NCI-H2196 (cell line): Measurements from ENCODE around the gene PRR3.

ENCODE experiments used
- DNase-seq: peaks from one replicate; lab custom pipeline; 2025; ENCODE audit not compliant: unreplicated experiment; lab: John Stamatoyannopoulos, UW

The PRR3 gene

GRCh38 chr6:30533460-30534294 is 23.4 kb upstream of the PRR3 start:
- DNase-seq, result no peak

DNA sequence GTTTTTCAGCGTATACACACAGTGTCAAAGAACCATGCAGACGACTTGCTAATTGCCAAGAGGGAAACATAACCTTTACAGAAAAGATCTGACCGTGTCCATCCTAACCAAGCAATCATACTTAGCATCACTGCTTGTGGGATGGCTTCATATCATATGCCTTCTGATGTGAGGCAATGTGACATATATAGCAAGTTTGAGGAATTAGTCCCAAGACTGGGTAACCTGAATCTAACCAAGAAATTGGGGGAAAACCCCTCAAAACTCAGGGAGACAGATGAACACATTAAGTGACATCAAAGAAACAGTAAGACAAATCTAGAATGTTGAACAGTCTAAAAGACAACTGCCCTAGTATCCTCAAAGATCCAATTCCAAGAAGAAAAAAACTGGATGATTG is 19.2 kb upstream of the PRR3 start:
- DNase-seq, result no peak

DNA sequence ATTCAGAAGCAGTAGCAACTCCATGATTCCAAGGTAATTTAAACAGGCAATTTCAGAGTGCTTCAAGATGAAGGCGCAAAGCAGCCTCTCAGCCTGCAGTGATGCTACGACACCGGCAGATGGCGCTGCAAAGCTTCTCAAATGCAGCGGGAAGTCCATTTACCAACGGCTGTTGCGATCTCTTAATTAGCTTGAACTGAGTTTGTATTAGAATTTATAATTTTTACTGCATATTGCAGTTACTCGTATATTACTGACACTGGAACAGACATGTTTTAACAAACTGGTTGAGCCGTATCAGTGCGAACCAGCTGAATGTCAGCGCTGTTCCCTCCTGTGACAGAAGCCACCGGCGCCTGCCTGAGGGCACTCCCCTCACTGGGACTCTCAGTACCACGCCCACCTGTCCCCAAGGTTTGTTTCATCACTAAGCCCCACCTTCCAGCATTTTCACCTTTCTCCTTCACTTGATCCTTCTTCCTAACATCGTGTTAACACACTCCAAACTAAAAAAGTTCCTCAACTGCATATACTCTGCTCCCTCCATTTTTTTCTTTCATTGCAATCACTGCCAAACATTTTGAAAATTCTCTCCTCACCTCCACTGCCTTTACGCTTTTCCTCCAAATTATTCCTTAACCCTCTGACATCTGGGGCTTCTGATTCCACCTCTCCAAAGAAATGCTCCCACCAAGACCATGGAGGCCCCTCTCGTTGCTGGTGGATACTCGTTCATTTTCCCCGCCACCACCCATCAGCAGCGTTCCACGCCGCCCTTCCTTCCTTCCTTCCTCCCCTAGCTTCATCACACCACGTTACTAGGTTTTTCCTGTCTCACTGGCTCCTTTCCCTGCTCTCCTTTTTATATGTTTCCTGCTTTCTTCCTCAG is 15.3 kb upstream of the PRR3 start:
- peak; percentile 86 for DNase-seq

GRCh38 chr6:30542404-30542725 is 14.7 kb upstream of the PRR3 start:
- DNase-seq, result no peak

DNA sequence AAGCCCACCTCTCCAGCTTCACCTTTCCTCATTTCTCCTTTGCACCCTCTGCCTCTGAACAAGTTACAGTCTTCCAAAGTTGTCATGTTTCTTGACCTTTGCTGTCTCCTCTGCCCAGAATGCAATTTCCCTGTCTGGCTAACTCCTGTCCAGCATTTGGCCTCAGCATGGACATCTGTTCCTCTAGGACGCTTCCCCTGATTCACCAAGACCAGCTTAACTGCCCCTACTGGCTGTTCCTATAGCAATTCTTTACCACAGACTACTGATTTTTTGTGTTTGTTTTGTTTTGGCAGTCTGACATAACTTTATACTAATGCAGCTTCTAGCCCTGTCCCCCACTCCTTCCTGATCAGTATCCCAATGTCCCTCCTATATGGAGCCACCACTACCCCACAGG is 14.2 kb upstream of the PRR3 start:
- DNase-seq, result no peak

DNA sequence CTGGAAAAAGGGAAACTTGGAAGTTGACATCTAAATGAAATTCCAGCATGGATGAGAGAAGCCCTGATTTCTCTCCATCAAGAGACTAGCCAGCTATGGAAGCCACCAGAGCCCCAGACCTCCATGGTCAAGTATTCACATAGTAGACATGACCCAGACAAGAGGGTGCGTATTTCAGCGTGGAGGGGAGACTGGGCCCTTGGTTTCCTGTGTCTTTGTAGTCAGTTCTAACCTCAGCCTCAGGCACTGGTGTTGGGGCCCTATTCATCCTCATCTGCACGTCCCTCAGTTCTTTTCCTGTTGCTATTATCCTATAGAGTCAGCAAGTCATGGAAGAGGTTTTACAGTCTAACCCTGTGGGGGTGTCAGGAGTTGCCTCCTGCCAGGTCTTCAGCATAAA is 13.3 kb upstream of the PRR3 start:
- DNase-seq, result no peak

DNA sequence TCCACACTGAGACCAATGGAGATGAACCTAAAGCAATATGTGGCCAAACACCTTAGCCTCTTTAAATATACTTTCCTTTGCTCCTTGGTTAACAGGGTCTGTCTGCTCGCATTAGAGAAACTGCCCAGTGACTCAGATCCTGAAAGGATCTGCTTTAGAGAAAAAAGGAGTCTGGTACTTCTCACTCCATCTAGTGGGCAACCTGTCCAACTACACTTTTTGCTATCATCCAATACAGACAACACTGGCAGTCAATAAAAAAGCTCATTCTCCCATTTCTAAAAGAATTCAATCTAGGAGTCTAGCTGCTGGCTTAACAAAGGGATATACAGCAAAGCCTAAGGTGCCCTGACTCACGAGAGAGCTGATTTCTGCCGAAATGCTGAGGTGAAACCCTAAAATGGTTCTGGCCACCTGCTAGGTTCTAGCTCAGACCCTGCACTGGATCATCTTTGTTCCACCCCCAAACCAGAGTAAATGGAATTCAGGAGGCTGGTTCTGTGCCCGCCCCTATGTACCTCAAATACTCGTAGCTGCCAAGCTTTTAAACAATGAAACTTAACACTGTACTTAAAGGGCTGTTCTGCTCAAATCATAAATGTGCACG is 12.3 kb upstream of the PRR3 start:
- peak; percentile 57 for DNase-seq

- DNase-seq, result no peak
These were observed 9.6 kb upstream of the PRR3 start for GRCh38 chr6:30547454-30547853.

DNA sequence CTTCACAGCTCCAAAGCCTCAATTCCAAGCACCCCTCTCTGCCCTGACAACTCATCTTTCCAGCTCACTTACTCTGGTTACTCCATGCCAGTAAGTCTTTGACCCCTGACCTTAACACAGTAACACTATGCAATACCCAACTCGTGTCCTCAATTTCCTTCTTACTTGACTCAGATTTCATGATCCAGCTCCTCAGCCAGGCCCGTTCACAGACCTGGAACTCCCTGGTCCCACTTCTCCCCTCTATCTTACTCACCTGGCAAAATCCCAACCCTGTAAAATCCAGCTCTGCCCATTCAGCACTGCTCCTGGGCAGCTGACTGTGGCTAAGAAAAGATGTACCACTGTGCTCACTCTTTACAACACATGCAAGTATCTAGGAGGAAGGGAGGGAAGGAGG is 8.7 kb upstream of the PRR3 start:
- no peak for DNase-seq

DNA sequence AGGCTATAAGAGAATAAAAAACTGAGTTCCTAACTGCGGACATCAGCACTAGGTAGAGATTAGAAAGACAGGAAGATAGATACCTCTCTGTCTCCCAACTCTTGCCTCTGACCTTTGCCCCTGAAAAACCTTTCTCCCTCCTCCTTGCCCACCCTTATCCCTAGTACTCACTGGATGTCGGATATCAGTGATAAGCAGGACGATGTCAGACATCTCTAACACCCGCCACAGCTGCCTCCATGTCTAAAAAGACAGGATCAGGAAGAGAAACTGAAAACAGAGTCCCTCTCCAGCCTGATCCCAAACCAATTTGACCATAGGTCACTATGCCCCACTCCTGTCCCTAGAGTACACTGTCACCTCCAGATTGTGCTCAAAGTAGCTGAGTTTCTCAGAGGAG is 2.7 kb upstream of the PRR3 start:
- DNase-seq, result no peak

GRCh38 chr6:30554962-30555815 is 1.9 kb upstream of the PRR3 start:
- DNase-seq, result no peak

- no peak for DNase-seq
These were observed 1.4 kb upstream of the PRR3 start for GRCh38 chr6:30555816-30556065.

- peak; percentile 95 for DNase-seq
These were observed 809 bp upstream of the PRR3 start, which contains the start of gene GNL1 for GRCh38 chr6:30556066-30556905. Gene GNL1 (minus strand): TSS chr6:30556489. CDS start chr6:30556203, 286 bp downstream.

GRCh38 chr6:30557683-30557981 is 537 bp downstream of the PRR3 start:
- DNase-seq, result no peak

GRCh38 chr6:30560930-30561329 is 3.8 kb downstream of the PRR3 start:
- no peak for DNase-seq

- no peak for DNase-seq
These were observed 5.7 kb downstream of the PRR3 start for GRCh38 chr6:30562470-30563425.

- DNase-seq, result no peak
These were observed 7.0 kb downstream of the PRR3 start for GRCh38 chr6:30564114-30564513.

DNA sequence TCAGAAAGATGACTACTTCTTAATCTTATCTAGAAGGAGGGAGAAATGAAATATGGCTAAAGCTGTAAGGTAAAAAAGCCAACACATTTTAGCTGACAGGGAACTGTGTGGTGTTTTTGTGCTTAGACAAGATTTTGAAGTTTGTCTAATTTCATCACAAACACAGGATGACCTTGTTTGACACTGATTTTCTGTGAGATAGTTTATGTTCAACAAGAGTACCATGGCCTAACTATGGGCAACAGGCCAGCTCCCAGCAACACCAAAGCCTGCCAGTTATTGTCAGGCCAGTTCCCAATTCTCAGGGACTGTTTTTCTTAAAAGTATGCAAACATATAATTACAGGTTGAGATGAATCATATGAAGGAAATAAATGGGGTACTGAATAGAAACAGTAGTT is 8.7 kb downstream of the PRR3 start:
- no peak for DNase-seq

DNA sequence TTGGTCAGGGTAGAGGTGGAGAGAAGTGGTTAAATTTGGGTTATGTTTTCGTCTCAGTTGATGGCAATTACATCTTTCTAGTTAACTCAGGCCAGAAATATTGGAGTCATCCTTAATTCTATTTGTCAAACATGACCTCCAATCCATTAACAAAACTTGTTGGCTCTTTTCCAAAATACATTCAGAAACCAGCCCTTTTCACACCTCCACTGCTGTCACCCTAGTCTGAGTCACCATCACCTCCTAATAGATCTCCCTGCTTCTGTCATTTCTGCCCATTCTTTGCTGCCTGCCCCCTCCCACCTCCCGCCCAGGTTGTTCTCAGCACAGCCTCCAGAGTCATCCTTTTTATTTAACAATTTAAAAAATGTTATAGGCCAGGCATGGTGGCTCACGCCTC is 11.2 kb downstream of the PRR3 start:
- DNase-seq, result no peak
